NB4 (cell line): Measurements from ENCODE around the gene NCAM2.

Experiments
- MAX ChIP-seq: IDR thresholded peaks from 2 replicates; pipeline ENCODE4 v1.6.1; 2011; ENCODE audit warnings: low read depth, low read length
- POLR2A ChIP-seq: IDR thresholded peaks from 2 replicates; pipeline ENCODE4 v1.6.1; 2011; ENCODE audit warnings: mild to moderate bottlenecking; ENCODE audit not compliant: insufficient read length; ENCODE audit errors: extremely low read depth
- TF ChIP-seq, protein P1 (sequence below): IDR thresholded peaks from one replicate; pipeline ENCODE4 v1.5.1; 2012; ENCODE audit warnings: low read depth, low read length

- TF ChIP-seq, protein P1, sequence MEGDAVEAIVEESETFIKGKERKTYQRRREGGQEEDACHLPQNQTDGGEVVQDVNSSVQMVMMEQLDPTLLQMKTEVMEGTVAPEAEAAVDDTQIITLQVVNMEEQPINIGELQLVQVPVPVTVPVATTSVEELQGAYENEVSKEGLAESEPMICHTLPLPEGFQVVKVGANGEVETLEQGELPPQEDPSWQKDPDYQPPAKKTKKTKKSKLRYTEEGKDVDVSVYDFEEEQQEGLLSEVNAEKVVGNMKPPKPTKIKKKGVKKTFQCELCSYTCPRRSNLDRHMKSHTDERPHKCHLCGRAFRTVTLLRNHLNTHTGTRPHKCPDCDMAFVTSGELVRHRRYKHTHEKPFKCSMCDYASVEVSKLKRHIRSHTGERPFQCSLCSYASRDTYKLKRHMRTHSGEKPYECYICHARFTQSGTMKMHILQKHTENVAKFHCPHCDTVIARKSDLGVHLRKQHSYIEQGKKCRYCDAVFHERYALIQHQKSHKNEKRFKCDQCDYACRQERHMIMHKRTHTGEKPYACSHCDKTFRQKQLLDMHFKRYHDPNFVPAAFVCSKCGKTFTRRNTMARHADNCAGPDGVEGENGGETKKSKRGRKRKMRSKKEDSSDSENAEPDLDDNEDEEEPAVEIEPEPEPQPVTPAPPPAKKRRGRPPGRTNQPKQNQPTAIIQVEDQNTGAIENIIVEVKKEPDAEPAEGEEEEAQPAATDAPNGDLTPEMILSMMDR = no peak
- no peak for TF ChIP-seq MAX
- no peak for TF ChIP-seq POLR2A
These were observed 460.0 kb downstream of the NCAM2 start for GRCh38 chr21:21458124-21458631.
